GM12878 (cell line): ENCODE results near the gene CYP24A1. TPM values are rescaled to one million over a fixed set of nuclear protein-coding genes. Genes with fewer than 3 reads are reported as not detected.
"Not testable (repeated sequence)": the region's sequence is repeated elsewhere in the genome, so short reads cannot be mapped to it uniquely, and the experiment has no call there.

Experiments
- ATAC-seq: fragments of 200-7000 bp; cut with Tn5 transposase; 3 replicates; pipeline ENCODE4 v1.9.1; 2020; ENCODE audit warnings: mild to moderate bottlenecking, moderate library complexity
- BruUV-seq: library from RNA; stranded (reverse); fragments of 400-500 nt; replicated peaks from 2 replicates; lab custom pipeline; 2021; lab: Mats Ljungman, UMichigan
- CTCF ChIA-PET: fragments of 300-600 bp; sonication (Branson Sonifier 250); formaldehyde crosslinking; extraction: SDS; loops from one replicate; lab custom pipeline; 2021; ENCODE audit warnings: inconsistent platforms; lab: Yijun Ruan, JAX
- POLR2A ChIA-PET: fragments of 350-600 bp; formaldehyde crosslinking; extraction: SDS; loops from one replicate; lab custom pipeline; 2021; ENCODE audit warnings: inconsistent platforms; lab: Charles Lee
- RAD21 ChIA-PET: fragments of 300-600 bp; sonication (Branson Sonifier 250); formaldehyde crosslinking; loops from one replicate; lab custom pipeline; 2023; ENCODE audit warnings: antibody characterized with exemption; ENCODE audit not compliant: unreplicated experiment; lab: Charles Lee
- SMC1A ChIA-PET: fragments of 300-600 bp; sonication (Branson Sonifier 250); formaldehyde crosslinking; loops from one replicate; lab custom pipeline; 2023; ENCODE audit not compliant: unreplicated experiment, uncharacterized antibody; lab: Charles Lee
- DNase-seq: peaks from one replicate; pipeline ENCODE4 v3.0.0-alpha.2; 2011; ENCODE audit warnings: low read depth, low spot score
- FAIRE-seq: peaks from 3 replicates; lab custom pipeline; 2011; peaks lifted over from hg19 to GRCh38; lab: Jason Lieb, UNC
- H2AFZ ChIP-seq: 2 replicates; pipeline ENCODE4 v1.6.0; 2011; ENCODE audit warnings: low read depth, low read length, control low read depth; ENCODE audit not compliant: control insufficient read depth
- H3K27ac ChIP-seq: 2 replicates; pipeline ENCODE4 v1.5.1; 2011; ENCODE audit warnings: control low read depth; ENCODE audit not compliant: control insufficient read depth, insufficient read depth
- H3K27me3 ChIP-seq, 2 experiments: replicated peaks in 1 of 2; 2 replicates each; pipeline versions ENCODE4 v1.6.0 to v1.6.1; 2011; ENCODE audit warnings: low read length in 1 of 2; ENCODE audit not compliant: control insufficient read depth in 2 of 2, insufficient read depth in 2 of 2
- H3K36me3 ChIP-seq, 2 experiments: 2 replicates each; pipeline ENCODE4 v1.5.1; 2011; ENCODE audit warnings: low read length in 1 of 2; ENCODE audit not compliant: control insufficient read depth in 2 of 2, insufficient read depth in 2 of 2
- H3K4me1 ChIP-seq: 2 replicates; pipeline ENCODE4 v1.6.1; 2011; ENCODE audit warnings: mild to moderate bottlenecking, low read length, moderate library complexity, mixed read lengths; ENCODE audit not compliant: control insufficient read depth, insufficient read depth
- H3K4me2 ChIP-seq: 2 replicates; pipeline ENCODE4 v1.6.0; 2011; ENCODE audit warnings: control low read depth; ENCODE audit not compliant: control insufficient read depth, insufficient read depth
- H3K4me3 ChIP-seq: fragments of 200-600 bp; sonication (generic); 2 replicates; pipeline ENCODE4 v1.5.1; 2016
- H3K79me2 ChIP-seq: 2 replicates; pipeline ENCODE4 v1.6.0; 2011; ENCODE audit warnings: low read length; ENCODE audit not compliant: control insufficient read depth, insufficient read depth
- H3K9ac ChIP-seq: 2 replicates; pipeline ENCODE4 v1.8.0; 2011; ENCODE audit warnings: low read length, control low read depth, mixed read lengths; ENCODE audit not compliant: control insufficient read depth, insufficient read depth
- H3K9me3 ChIP-seq: replicated peaks from 3 replicates; pipeline ENCODE4 v1.5.1; 2011; ENCODE audit warnings: mild to moderate bottlenecking, low read length; ENCODE audit not compliant: control insufficient read depth, insufficient read depth
- H4K20me1 ChIP-seq: 2 replicates; pipeline ENCODE4 v1.6.0; 2011; ENCODE audit not compliant: control insufficient read depth, insufficient read depth
- ATF3 ChIP-seq: IDR thresholded peaks from 2 replicates; pipeline ENCODE4 v1.6.1; 2011; ENCODE audit warnings: low read depth, mild to moderate bottlenecking, low read length, moderate library complexity, borderline replicate concordance; ENCODE audit errors: extremely low read depth
- CBFB ChIP-seq: IDR thresholded peaks from 2 replicates; pipeline ENCODE4 v1.6.1; 2016; ENCODE audit warnings: antibody characterized with exemption, low read depth
- ELK1 ChIP-seq: IDR thresholded peaks from 2 replicates; pipeline ENCODE4 v1.6.1; 2012; ENCODE audit warnings: low read depth, low read length, improper control_type of control experiment
- EZH2 ChIP-seq: IDR thresholded peaks from 2 replicates; pipeline ENCODE4 v1.6.1; 2012; ENCODE audit warnings: low read depth, mild to moderate bottlenecking, control low read depth, inconsistent platforms, low read length, borderline replicate concordance; ENCODE audit not compliant: control insufficient read depth
- MLLT1 ChIP-seq: fragments of 450-650 bp; IDR thresholded peaks from 2 replicates; pipeline ENCODE4 v1.6.1; 2016; ENCODE audit warnings: mild to moderate bottlenecking
- NBN ChIP-seq: fragments of 450-650 bp; IDR thresholded peaks from 2 replicates; pipeline ENCODE4 v1.6.1; 2016
- NFIC ChIP-seq: IDR thresholded peaks from 2 replicates; pipeline ENCODE4 v1.6.1; 2012; ENCODE audit warnings: low read depth, mild to moderate bottlenecking, inconsistent platforms, low read length, moderate library complexity
- POLR2A ChIP-seq: IDR thresholded peaks from 2 replicates; pipeline ENCODE4 v1.6.1; 2011; ENCODE audit warnings: low read depth, mild to moderate bottlenecking, low read length
- WGBS: methylation state at CpG from one replicate; pipeline ENCODE4 v1.1.6; 2016; ENCODE audit warnings: low lambda C conversion rate; ENCODE audit not compliant: insufficient replicate concordance, insufficient coverage; ENCODE audit errors: missing lambda C conversion rate; 5-methylcytosine and 5-hydroxymethylcytosine counted together
- in situ Hi-C: fragments of 300-500 bp; cut with MboI; formaldehyde crosslinking; loops from 9 replicates; pipeline ENCODE4 v1.14.3; 2018; ENCODE audit warnings: mixed read lengths
- intact Hi-C: fragments of 100-400 bp; cut with micrococcal nuclease; formaldehyde crosslinking; loops from one replicate; pipeline ENCODE4 v1.14.2; 2022; ENCODE audit not compliant: unreplicated experiment
- polyA plus RNA-seq, 11 experiments: library from polyadenylated mRNA; depleted of rRNA in 4 of 11; unstranded in 6 of 11; stranded (reverse) in 5 of 11; fragments of >200 nt; fragmentation: Nextera tagmentation in 4 of 11; fragmentation: Illumina TruSeq in 1 of 11; extraction: Ambion mirVana in 4 of 11; extraction: Trizol in 1 of 11; gene quantifications; 1 replicate in 1 of 11; 2 replicates in 10 of 11; pipeline versions ENCODE4 v1.2.1 to v1.2.3, GENCODE V29; 2011 to 2016; ENCODE audit warnings: inconsistent platforms in 2 of 11, missing spikeins in 2 of 11, low read depth in 1 of 11
- total RNA-seq, 4 experiments: library from RNA; depleted of rRNA in 3 of 4; stranded (reverse); fragments of >200 nt in 3 of 4; fragmentation: Illumina TruSeq in 1 of 4; extraction: Trizol in 1 of 4; gene quantifications; 2 replicates each; pipeline versions ENCODE4 v1.2.1 to v1.2.3, GENCODE V29; 2013 to 2021

CYP24A1 gene
- total and polyA plus RNA-seq, 10 of the 15 experiments (the other 5 are each of a cell fraction or from before 2014, with no cell fraction given) = 0.69 TPM; not detected in 9

DNA sequence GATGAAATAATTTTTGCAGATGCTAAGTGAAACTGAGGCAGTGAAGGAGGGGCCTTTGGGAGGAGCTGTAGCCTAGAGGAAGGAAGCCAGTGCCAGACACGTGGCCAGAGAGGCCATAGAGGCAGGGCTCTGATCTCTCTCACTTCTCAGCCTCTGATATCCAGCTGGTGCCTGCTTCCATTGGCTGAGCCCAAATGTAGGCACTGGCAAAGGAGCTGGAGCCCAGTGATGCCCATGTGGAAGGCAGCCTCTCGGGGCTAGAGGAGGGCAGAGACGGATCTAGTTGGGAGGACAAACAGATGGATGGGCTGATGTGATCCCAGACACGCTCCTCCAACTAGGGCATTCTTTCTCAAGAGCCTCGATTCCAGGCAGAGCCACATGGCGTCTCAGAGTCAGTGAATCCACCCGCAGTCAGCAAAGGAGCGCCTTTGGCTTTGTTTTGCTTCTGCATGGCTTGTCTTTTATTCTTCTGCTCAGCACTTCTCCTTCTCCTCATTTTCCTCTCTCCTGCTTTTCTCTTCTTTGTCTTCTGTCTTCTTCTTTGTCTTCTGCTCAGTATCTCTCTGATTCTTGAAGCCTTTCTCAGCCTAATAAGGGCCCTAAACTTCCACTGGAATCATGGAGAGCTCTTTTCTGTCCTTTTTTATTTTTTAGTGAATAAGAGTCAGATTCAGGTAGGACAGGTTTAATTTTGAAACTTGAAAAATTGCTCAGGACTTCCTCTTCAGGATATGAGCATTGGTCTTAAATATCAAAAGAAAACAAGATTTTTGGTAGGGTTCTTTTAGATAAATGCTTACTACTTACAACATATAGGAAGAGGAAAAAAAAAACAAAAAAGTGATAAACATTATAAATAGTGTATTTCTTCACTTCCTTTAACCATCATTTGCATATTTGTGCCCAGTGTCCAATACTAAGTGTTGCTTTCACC lies 41.8 kb downstream of the CYP24A1 start:
- no peaks in the 10 kb centered on the region for H3K27me3 ChIP-seq
- no peak overlapping the region for H3K27ac ChIP-seq
- FAIRE-seq = no peak
- TF ChIP-seq ELK1 (no peak), NFIC (no peak), ATF3 (no peak), POLR2A (no peak), NBN (no peak), MLLT1 (no peak), CBFB (no peak), EZH2 (no peak)
- TF ChIP-seq, all 136 proteins: peak for 0
- Histone ChIP-seq H3K79me2 (no peaks in the 10 kb centered on the region), H2AFZ (no peak overlapping the region), H3K4me3 (no peak overlapping the region), H3K4me2 (no peak overlapping the region), H3K9ac (no peak overlapping the region), H3K36me3 (no peaks in the 10 kb centered on the region), H3K9me3 (no peaks in the 10 kb centered on the region; the same call in 2 of the 3 replicates), H4K20me1 (no peaks in the 10 kb centered on the region), H3K4me1 (no peaks in the 10 kb centered on the region)
- DNase-seq (no peak), ATAC-seq (no peak)
- WGBS = 51% methylated on average over 8 of the region's 8 CpGs
- ChIA-PET SMC1A (interaction anchor here (1.0 kb wide), 1 partner anchor 28 kb away, joined by 4 read pairs; no protein-coding TSS in a partner anchor), RAD21 (no interaction called here), POLR2A (no interaction called here), CTCF (interaction anchor here (1.4 kb wide), 1 partner anchor 29 kb away, joined by 6 read pairs; no protein-coding TSS in a partner anchor)
- BruUV-seq = no TSS peak
- intact Hi-C loops (no loop called here), in situ Hi-C loops (no loop called here)

- ATAC-seq, H3K36me3 ChIP-seq, FAIRE-seq, H3K4me3 ChIP-seq, POLR2A ChIA-PET, H3K9ac ChIP-seq, H3K4me1 ChIP-seq, H3K79me2 ChIP-seq, SMC1A ChIA-PET, intact Hi-C loops, H3K27ac ChIP-seq, in situ Hi-C loops, BruUV-seq, H2AFZ ChIP-seq, H3K9me3 ChIP-seq, DNase-seq, H4K20me1 ChIP-seq, RAD21 ChIA-PET, H3K4me2 ChIP-seq, H3K27me3 ChIP-seq, CTCF ChIA-PET: not testable (repeated sequence)
- 100% methylated on average over 1 of the region's 4 CpGs for WGBS
Observed at GRCh38 chr20:54131125-54131524, 42.7 kb downstream of the CYP24A1 start.
